OCI-LY1 (cell line): ENCODE results near the gene IRS1.

ENCODE experiments used
- CTCF ChIP-seq: fragments of 200-600 bp; sonication (generic), shearing (Covaris generic); IDR thresholded peaks from 2 replicates; pipeline ENCODE4 v1.5.1; 2017; ENCODE audit warnings: mild to moderate bottlenecking, antibody characterized with exemption, low read length, moderate library complexity, mixed read lengths
- EZH2 ChIP-seq: fragments of 200-600 bp; sonication (generic), shearing (Covaris generic); IDR thresholded peaks from 2 replicates; pipeline ENCODE4 v1.8.0; 2017; ENCODE audit warnings: borderline replicate concordance, mixed run types, mild to moderate bottlenecking, antibody characterized with exemption, low read length, moderate library complexity, mixed read lengths

GRCh38 chr2:226752887-226753286, 46.7 kb downstream of the IRS1 start:
- TF ChIP-seq CTCF (no peak), EZH2 (no peak)
